GM21381 (cell line): ENCODE results near the gene SSTR5.
"Not testable (repeated sequence)": the region's sequence is repeated elsewhere in the genome, so short reads cannot be mapped to it uniquely, and the experiment has no call there.

Source experiments
- ATAC-seq: cut with Tn5 transposase; IDR thresholded peaks from one replicate; pipeline ENCODE4 v1.9.1; 2021; ENCODE audit warnings: mild to moderate bottlenecking, moderate library complexity; ENCODE audit not compliant: unreplicated experiment

The SSTR5 gene

GRCh38 chr16:1089439-1089821, 16.9 kb downstream of the SSTR5 start:
- no peak for ATAC-seq

GRCh38 chr16:1089822-1090619, 17.5 kb downstream of the SSTR5 start:
- ATAC-seq, result no peak

GRCh38 chr16:1090620-1091587, 18.4 kb downstream of the SSTR5 start:
- ATAC-seq, result no peak

DNA sequence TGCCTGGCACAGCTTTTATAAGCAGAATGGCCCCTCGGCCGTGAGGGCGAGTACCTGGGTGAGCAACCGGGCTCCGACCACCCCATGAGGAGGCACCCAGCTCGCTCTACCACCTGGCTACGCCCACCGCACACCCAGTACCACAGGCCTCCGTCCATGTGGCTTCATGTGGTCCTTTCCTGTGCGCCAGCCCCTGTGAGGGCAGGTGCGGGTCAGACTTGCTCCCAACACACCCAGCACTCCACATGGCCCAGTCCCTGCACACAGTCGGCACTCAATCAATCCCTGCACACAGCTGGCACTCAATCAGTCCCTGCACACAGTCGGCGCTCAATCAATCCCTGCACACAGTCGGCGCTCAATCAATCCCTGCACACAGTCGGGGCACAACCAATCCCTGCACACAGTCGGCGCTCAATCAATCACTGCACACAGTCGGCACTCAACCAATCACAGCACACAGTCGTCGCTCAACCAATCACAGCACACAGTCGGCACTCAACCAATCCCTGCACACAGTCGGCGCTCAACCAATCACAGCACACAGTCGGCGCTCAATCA, 19.5 kb downstream of the SSTR5 start:
- ATAC-seq, result no peak

DNA sequence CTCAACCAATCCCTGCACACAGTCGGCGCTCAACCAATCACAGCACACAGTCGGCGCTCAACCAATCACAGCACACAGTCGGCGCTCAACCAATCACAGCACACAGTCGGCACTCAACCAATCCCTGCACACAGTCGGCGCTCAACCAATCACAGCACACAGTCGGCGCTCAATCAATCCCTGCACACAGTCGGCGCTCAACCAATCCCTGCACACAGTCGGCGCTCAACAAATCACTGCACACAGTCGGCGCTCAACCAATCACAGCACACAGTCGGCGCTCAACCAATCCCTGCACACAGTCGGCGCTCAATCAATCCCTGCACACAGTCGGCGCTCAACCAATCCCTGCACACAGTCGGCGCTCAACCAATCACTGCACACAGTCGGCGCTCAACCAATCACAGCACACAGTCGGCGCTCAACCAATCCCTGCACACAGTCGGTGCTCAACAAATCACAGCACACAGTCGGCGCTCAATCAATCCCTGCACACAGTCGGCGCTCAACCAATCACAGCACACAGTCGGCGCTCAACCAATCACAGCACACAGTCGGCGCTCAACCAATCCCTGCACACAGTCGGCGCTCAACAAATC, 20.2 kb downstream of the SSTR5 start:
- ATAC-seq, result not testable (repeated sequence)

- ATAC-seq, result no peak
These were observed 21.0 kb downstream of the SSTR5 start for GRCh38 chr16:1093284-1094123.

- ATAC-seq, result no peak
These were observed 21.6 kb downstream of the SSTR5 start for GRCh38 chr16:1094124-1094479.

DNA sequence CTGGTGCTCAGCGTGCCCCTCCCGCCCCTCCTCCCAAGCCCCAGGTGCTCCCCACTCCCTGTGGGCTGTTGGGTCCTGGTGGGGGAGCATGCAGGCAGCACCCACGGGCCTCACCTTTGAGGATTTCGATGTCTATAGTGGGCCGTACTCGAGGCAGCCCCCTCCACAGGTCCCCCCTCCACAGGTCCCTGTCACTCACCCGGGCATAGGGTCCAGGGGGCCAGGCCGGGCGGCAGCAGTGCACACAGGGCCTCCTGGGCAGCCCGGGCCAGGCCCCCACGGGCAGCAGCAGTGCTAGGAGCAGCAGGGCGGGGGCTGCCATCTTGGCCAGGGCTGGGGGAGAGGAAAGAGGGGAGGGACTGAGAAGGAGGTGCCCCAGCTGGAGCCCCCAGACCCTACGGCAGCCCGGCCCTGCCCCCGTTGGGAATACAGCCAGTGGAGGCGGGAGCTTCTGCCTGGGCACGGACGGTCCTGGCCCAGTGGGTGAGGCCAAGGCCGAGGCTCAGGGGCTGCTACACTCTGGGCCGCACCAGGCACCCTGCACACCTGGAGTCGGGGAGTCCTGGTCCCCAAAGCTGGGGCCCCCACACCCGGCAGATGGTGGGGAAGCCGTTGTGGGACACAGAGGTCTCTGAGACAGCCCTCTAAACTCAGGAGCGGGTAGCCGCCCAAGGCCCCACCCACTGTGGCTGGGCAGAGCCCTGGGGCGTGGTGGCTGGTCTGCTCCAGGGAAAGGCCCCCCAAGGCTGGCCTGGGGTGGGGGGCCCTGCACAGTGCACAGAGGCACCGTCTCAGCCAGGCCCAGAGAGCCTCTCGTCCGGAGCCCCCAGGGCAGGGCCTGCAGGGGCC, 22.3 kb downstream of the SSTR5 start:
- ATAC-seq, result no peak

DNA sequence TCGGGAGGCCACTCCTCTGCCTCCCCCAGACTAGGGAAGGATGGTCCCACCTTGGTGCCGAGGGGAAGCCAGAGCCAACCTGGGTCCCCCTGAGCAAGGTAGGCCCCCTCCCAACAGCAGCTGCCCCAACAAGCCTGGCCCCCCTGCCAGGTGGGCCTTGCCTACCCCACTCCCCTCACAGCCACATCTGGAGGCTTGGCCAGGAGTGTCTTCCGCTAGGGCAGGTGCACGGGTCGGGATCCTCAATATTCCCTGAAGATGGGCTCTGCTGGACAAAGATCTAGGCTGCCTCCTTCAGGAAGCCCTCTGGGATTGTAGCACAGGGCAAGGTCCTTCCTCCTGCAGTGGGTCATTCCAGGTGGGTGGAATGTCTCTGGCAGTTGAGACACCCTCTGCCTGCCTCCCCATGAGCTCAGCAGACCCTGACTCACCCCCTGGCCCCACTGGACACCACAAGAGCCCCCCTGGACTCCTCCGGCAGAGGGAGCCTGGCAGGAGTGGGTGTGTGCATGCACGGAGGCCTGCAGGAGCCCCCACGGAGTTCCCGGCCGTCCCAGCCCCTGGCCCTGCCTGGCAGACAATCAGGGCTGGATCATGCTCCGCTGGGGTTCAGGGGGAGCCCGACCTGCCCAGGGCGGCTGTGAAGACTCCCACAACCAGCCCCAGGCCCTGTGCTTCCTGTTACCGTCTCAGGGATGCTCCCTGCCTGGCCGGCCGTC, 23.1 kb downstream of the SSTR5 start:
- no peak for ATAC-seq

DNA sequence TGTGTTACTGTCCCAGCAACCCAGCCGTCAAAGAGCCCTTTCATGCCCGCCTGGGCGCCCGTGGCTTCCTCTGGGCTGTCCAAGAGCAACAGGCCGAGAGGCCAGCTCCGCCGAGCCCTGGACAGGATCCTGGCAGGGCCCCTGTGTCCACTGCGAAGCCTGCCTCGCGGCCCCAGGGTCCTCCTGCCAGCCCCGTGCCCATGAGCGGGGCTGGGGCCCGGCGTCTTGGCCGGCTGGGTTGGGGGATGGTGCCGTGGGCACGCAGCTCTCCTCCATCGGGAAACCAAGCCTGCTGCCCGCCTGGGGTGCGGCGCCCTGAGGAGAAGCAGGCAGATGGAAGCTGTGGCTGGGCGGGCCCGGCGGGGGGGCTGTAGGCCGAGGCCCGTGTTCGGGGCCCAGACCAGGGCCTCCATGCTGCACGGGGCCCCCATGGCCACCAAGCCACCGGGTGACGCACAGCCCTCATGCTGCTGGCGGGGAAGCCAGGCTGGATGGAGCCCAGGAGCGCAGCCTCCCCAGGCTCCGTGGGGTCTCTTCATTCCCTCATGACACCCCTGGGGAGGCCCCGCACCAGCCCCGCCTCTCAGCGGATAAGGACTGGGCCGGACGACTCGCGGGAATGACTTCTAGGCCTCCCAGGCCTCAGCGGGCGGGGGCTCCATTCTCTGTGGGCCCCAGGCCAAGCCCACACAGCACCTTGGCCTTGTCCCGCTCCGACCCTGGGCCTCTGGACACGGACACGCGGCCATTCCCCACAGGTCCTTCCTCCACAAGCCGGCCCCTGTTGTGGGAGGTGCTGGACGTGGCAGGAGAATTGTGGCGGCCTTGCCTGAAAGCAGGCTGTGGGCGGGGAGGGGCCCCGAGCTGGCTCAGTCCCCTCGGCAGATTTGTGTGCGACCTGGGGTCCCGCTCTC, 23.9 kb downstream of the SSTR5 start, which contains the start of gene C1QTNF8:
TSS of gene C1QTNF8 (minus strand) at position 76 of the 914 bp plus-strand sequence. CDS start 1,322 bp downstream, outside the sequence.
- ATAC-seq, result no peak

DNA sequence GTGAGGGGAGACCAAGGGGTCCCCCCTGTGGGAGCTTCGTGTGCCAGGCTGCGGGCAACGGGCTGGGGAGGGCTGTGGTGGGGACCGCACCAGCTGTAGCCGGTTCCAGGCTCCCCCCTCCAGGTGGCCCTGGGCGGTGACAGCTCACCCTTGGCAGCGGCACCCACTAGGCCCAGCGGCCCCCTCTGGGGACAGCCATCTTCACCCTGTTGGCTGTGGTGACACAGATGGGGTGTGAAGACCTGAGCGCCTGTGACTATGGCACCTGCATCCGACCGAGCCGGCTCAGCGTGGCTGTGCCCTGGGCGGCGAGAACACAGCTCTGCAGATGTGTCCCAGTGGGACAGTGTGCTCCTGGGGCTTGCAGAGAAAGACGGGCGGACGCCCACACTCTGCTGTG, 24.6 kb downstream of the SSTR5 start:
- no peak for ATAC-seq

GRCh38 chr16:1097800-1098199, 25.3 kb downstream of the SSTR5 start:
- no peak for ATAC-seq

GRCh38 chr16:1098266-1098991, 25.9 kb downstream of the SSTR5 start:
- no peak for ATAC-seq

DNA sequence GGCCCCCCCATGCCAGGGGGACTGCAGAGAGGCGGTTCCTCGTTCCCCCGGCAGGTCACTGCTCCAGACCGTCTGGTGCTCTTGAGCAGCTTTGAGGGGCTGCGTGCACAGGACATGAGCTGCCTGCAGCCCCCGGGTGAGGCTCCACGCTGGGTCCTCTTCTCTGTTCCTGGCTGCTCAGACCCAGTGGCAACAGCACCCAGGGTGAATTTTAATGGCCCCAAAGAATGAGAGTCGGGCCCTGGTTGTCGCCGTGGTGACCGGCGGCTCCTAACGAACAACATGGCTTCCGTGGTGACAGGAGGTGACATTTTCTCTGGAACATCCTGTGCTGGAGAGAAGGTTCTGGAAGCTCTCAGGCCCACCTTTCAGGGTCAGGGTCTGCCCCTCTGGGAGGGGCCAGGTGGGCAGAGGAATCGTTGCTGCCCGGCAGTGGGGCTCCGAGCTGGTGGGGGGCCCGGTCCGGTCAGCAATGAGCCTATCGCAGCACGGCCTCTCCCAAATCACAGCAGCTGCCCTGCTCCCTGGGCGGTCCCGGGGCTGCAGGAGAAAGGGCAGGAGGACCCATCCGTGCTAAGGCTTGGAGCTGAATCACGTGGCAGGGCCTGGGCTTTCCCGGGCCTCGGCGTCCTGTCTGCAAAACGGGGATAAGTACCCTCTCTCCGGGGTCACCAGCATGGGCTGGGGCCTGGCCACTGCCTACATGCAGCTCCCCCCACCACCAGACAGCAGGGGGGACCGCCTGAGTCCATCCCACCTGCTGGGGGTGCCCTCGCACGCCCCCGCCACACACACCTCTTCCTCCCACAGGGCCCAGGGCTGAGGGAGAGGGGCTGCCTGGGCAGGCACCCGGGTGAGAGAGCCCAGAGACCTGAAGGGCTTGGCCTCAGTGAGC, 26.9 kb downstream of the SSTR5 start:
- ATAC-seq, result no peak

GRCh38 chr16:1100084-1100800, 27.7 kb downstream of the SSTR5 start:
- no peak for ATAC-seq
